Activated naive CD4-positive, alpha-beta T cell treated with anti-CD3 and anti-CD28 coated beads, Interleukin-2, amount 50 U/mL, for 24 hours (primary cell): ENCODE results near the gene ZNF444.
A peak's percentile ranks its signal among the peaks of the same experiment; 100 is the strongest.
"Not testable (repeated sequence)": the region's sequence is repeated elsewhere in the genome, so short reads cannot be mapped to it uniquely, and the experiment has no call there.

Experiments used
- H3K27ac Mint-ChIP-seq: one replicate; pipeline ENCODE4 v1.8.0; 2021; ENCODE audit warnings: mild to moderate bottlenecking, mixed read lengths
- H3K27me3 Mint-ChIP-seq: one replicate; pipeline ENCODE4 v1.8.0; 2021; ENCODE audit warnings: mixed read lengths
- H3K36me3 Mint-ChIP-seq: one replicate; pipeline ENCODE4 v1.8.0; 2021; ENCODE audit warnings: mixed read lengths
- H3K4me1 Mint-ChIP-seq: one replicate; pipeline ENCODE4 v1.8.0; 2021; ENCODE audit warnings: mixed read lengths
- H3K4me3 Mint-ChIP-seq: one replicate; pipeline ENCODE4 v1.8.0; 2021; ENCODE audit warnings: mild to moderate bottlenecking, mixed read lengths
- H3K9me3 Mint-ChIP-seq: one replicate; pipeline ENCODE4 v1.8.0; 2021; ENCODE audit warnings: mixed read lengths

The ZNF444 gene

GRCh38 chr19:56167064-56167578 lies 26.0 kb downstream of the ZNF444 start:
- Mint-ChIP-seq H3K4me1 (peaks cover 6% of the 10 kb centered on the region), H3K27me3 (peaks cover 3% of the 10 kb centered on the region), H3K27ac (no peak overlapping the region), H3K4me3 (no peak overlapping the region), H3K9me3 (no peaks in the 10 kb centered on the region), H3K36me3 (no peaks in the 10 kb centered on the region)

DNA sequence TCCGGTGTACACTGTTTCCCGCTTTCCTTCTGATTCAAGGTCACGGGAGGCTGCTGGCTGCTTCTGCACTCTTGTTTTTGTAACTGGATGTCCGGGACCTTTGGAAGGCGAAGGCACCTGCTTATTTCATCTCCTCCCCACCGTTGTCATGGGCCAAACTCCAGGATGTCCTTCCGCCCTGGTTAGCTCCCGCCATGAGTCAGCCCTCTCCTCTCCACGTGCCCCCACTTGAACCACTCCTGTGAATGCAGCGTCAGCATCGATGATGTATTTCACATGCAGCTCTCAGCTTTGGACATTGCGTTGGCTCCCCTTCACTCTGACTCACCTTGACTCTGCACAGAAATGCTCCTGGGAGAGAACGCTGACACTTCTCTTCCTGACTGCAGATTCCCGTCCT lies 29.2 kb downstream of the ZNF444 start:
- no peak overlapping the region for H3K27ac Mint-ChIP-seq
- no peaks in the 10 kb centered on the region for H3K36me3 Mint-ChIP-seq
- no peaks in the 10 kb centered on the region for H3K9me3 Mint-ChIP-seq
- no peak overlapping the region for H3K4me3 Mint-ChIP-seq
- peaks cover 3% of the 10 kb centered on the region for H3K4me1 Mint-ChIP-seq
- peaks cover 2% of the 10 kb centered on the region for H3K27me3 Mint-ChIP-seq

DNA sequence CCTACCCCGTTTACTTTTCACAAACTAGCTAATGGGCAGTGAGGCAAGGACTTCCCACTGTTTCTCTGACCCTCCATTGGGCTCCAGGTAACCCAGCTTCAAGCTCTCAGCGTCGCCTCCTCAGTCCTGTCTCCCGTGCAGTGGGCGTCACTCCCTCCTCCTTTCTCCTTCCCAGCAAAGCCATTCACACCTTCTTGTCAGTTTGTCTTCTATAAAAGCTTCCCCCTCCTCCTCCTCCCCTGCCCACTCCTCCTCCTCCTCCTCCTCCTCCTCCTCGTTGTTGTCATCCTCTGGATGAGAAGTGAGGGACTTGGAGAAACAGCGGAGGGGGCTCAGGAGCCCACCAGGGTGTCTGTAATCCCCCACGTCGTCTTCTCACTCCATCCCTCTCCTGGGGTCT lies 33.0 kb downstream of the ZNF444 start:
- Mint-ChIP-seq H3K4me1 (peaks cover 3% of the 10 kb centered on the region), H3K4me3 (no peak overlapping the region)

GRCh38 chr19:56174550-56174949 lies 33.5 kb downstream of the ZNF444 start:
- Mint-ChIP-seq H3K27ac (no peak overlapping the region), H3K36me3 (no peaks in the 10 kb centered on the region), H3K4me3 (no peak overlapping the region), H3K27me3 (peaks cover 2% of the 10 kb centered on the region), H3K4me1 (peaks cover 3% of the 10 kb centered on the region), H3K9me3 (no peaks in the 10 kb centered on the region)

More for the DNA sequence above, 33.0 kb downstream of the ZNF444 start:
- no peak overlapping the region for H3K27ac Mint-ChIP-seq
- peaks cover 2% of the 10 kb centered on the region for H3K27me3 Mint-ChIP-seq
- H3K36me3 Mint-ChIP-seq = no peaks in the 10 kb centered on the region
- no peaks in the 10 kb centered on the region for H3K9me3 Mint-ChIP-seq

DNA sequence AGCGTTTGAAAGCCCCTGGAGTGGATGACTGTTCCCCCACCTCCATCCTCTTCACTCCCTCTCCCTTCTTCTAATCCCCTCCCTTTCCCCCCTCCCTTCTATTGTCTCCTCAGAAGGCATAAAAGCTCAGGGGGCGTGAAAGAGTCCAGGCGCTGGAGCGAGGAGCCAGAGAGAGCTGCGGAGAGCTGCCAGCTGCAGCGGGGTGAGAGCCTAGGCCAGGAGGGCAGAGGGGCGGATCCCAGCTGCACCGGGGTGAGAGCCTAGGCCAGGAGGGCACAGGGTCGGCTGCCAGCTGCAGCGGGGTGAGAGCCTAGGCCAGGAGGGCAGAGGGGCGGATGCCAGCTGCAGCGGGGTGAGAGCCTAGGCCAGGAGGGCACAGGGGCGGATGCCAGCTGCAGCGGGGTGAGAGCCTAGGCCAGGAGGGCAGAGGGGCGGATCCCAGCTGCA lies 34.8 kb downstream of the ZNF444 start, which contains the start of gene GALP:
Gene GALP (plus strand): TSS at position 148 of the 447 bp plus-strand sequence. CDS start 1,101 bp downstream, outside the sequence.
- H3K36me3 Mint-ChIP-seq, H3K27me3 Mint-ChIP-seq, H3K4me1 Mint-ChIP-seq, H3K4me3 Mint-ChIP-seq, H3K9me3 Mint-ChIP-seq, H3K27ac Mint-ChIP-seq: not testable (repeated sequence)

DNA sequence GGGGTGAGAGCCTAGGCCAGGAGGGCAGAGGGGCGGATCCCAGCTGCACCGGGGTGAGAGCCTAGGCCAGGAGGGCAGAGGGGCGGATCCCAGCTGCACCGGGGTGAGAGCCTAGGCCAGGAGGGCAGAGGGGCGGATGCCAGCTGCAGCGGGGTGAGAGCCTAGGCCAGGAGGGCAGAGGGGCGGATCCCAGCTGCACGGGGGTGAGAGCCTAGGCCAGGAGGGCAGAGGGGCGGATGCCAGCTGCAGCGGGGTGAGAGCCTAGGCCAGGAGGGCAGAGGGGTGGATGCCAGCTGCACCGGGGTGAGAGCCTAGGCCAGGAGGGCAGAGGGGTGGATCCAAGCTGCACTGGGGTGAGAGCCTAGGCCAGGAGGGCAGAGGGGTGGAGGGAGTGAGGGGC lies 35.2 kb downstream of the ZNF444 start:
- not testable (repeated sequence) for H3K9me3 Mint-ChIP-seq, H3K4me3 Mint-ChIP-seq, H3K27me3 Mint-ChIP-seq, H3K36me3 Mint-ChIP-seq, H3K27ac Mint-ChIP-seq, H3K4me1 Mint-ChIP-seq

DNA sequence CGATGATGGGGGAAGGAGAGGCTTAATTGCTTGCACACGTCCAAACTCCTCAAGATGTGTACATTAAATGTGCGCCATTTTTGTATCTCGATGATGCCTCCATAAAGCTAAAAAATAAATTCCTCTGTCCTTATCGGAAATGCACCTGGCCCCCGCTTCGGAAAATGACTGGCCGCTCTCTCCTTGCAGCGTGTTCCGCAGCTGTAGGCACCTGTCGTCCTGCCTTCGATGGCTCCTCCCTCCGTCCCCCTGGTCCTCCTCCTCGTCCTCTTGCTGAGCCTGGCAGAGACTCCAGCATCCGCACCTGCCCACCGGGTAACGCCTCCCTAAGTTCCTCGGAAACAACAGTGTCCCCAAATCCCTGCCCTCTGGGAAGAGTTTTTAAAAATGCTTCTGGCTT lies 35.8 kb downstream of the ZNF444 start:
- Mint-ChIP-seq H3K9me3 (no peaks in the 10 kb centered on the region), H3K4me1 (peaks cover 1% of the 10 kb centered on the region), H3K27me3 (no peaks in the 10 kb centered on the region), H3K36me3 (no peaks in the 10 kb centered on the region), H3K4me3 (no peak overlapping the region), H3K27ac (no peak overlapping the region)

- Mint-ChIP-seq H3K27ac (no peak overlapping the region), H3K9me3 (no peaks in the 10 kb centered on the region), H3K27me3 (no peaks in the 10 kb centered on the region), H3K36me3 (no peaks in the 10 kb centered on the region), H3K4me3 (no peak overlapping the region), H3K4me1 (no peaks in the 10 kb centered on the region)
Observed at GRCh38 chr19:56177564-56178243, 36.6 kb downstream of the ZNF444 start.

DNA sequence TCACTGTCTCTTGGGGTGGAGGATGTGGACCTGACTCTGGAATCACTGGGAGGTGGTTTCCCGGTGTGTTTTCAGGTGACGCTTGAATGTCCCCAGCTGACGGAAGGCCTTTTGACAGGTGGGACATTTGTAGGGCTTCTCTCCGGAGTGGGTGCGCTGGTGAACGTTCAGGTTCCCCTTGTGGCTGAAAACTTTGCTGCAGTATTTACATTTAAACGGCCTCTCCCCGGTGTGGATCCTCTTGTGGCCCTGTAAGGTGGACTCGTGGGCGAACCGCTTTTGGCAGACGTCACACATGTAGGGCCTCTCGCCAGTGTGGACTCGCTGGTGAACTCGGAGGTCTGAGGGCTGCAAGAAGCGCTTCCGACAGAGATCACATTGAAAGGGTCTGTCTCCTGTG lies 48.7 kb downstream of the ZNF444 start:
- Mint-ChIP-seq H3K27ac (no peak overlapping the region), H3K4me3 (no peak overlapping the region), H3K4me1 (peaks cover 6% of the 10 kb centered on the region), H3K9me3 (no peaks in the 10 kb centered on the region), H3K27me3 (peaks cover 8% of the 10 kb centered on the region), H3K36me3 (no peaks in the 10 kb centered on the region)

DNA sequence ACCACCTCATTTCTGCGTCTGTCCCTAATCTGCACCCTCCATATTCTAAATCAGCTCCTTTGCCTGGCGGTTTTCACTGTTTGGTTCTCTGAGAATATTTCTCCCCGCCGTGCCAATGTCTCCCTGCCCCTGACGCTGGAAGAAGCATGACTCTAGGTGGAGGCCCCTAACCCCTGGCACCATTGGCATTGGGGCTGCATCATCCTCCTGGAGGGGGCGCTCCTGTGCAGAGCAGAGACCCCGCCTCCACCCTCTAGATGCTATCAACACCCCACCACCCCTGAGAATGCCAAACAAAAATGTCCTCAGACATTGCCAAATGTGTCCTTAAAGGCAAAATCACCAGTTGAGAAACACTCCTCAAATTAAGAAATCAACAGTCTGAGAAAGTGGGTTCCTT lies 50.0 kb downstream of the ZNF444 start:
- Mint-ChIP-seq H3K4me3 (no peak overlapping the region), H3K27me3 (peaks cover 5% of the 10 kb centered on the region), H3K27ac (no peak overlapping the region), H3K36me3 (no peaks in the 10 kb centered on the region), H3K4me1 (no peaks in the 10 kb centered on the region), H3K9me3 (no peaks in the 10 kb centered on the region)

- H3K27ac Mint-ChIP-seq = peak overlapping the region; percentile 56
- no peaks in the 10 kb centered on the region for H3K9me3 Mint-ChIP-seq
- no peaks in the 10 kb centered on the region for H3K4me1 Mint-ChIP-seq
- no peaks in the 10 kb centered on the region for H3K36me3 Mint-ChIP-seq
- peaks cover 5% of the 10 kb centered on the region for H3K27me3 Mint-ChIP-seq
- H3K4me3 Mint-ChIP-seq = no peak overlapping the region
Observed at GRCh38 chr19:56191711-56192110, 50.6 kb downstream of the ZNF444 start.

- Mint-ChIP-seq H3K4me1 (no peaks in the 10 kb centered on the region), H3K27me3 (peaks cover 2% of the 10 kb centered on the region), H3K9me3 (no peaks in the 10 kb centered on the region), H3K4me3 (no peak overlapping the region), H3K27ac (no peak overlapping the region), H3K36me3 (no peaks in the 10 kb centered on the region)
Observed at GRCh38 chr19:56193981-56194640, 53.0 kb downstream of the ZNF444 start.

- not testable (repeated sequence) for H3K4me3 Mint-ChIP-seq, H3K4me1 Mint-ChIP-seq, H3K9me3 Mint-ChIP-seq, H3K27me3 Mint-ChIP-seq, H3K27ac Mint-ChIP-seq, H3K36me3 Mint-ChIP-seq
Observed at GRCh38 chr19:56197646-56198045, 56.6 kb downstream of the ZNF444 start, which contains the start of gene ZSCAN5B. Gene ZSCAN5B (minus strand): TSS chr19:56197783. CDS start chr19:56193052, 4,731 bp downstream.

DNA sequence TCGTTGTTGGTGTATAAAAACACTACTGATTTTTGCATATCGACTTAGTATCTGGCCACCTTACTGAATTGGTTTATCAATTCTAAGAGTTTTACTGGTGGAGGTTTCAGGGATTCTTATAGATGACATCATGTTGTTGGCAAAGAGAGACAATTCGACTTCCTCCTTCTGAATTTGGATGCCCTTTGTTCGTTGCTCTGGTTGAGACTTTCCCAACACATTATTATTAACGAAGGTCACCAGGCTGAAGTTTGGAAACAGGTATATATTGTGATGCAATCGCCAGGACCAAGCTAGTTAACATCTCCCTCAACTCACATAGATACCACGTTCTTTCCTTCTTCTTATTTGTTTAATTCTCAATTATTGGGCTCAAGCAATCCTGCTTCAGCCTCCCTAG lies 58.6 kb downstream of the ZNF444 start:
- no peaks in the 10 kb centered on the region for H3K27me3 Mint-ChIP-seq
- no peak overlapping the region for H3K27ac Mint-ChIP-seq
- H3K36me3 Mint-ChIP-seq = no peaks in the 10 kb centered on the region
- H3K9me3 Mint-ChIP-seq = no peaks in the 10 kb centered on the region
- H3K4me1 Mint-ChIP-seq = no peaks in the 10 kb centered on the region
- H3K4me3 Mint-ChIP-seq = no peak overlapping the region

DNA sequence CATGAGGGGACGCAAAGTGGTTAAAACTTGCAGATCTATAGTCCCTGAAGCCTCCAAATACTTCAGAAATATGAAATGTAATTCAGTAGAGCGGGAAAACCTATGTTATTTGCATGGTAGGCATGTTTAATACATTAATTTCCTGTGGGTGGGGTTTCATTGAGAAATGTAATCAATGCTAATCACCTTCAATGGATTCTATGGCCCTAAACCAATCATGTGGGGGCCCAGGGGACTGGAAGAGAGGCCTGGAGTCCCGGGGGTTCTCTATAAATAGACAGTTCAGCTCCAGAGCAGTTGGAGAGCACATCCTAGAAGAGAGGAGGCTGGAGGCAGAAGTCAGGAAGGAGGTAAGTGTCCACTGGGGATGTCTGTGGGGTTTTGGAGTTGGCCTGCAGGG lies 60.9 kb downstream of the ZNF444 start, which contains the start of gene ZSCAN5C:
Gene ZSCAN5C (plus strand): TSS at position 301 of the 400 bp plus-strand sequence. CDS start 3,641 bp downstream, outside the sequence.
- Mint-ChIP-seq H3K27me3 (no peaks in the 10 kb centered on the region), H3K4me1 (no peaks in the 10 kb centered on the region), H3K27ac (no peak within 1 kb of the TSS), H3K4me3 (no peak within 1 kb of the TSS), H3K36me3 (no peaks in the 10 kb centered on the region), H3K9me3 (no peaks in the 10 kb centered on the region)

- not testable (repeated sequence) for H3K4me3 Mint-ChIP-seq, H3K9me3 Mint-ChIP-seq, H3K27ac Mint-ChIP-seq, H3K27me3 Mint-ChIP-seq, H3K4me1 Mint-ChIP-seq, H3K36me3 Mint-ChIP-seq
Observed at GRCh38 chr19:56207581-56207980, 66.5 kb downstream of the ZNF444 start.
